Measurements from ENCODE around the gene NF1. TPM values are rescaled to one million over a fixed set of nuclear protein-coding genes. Genes with fewer than 3 reads are reported as not detected.

The NF1 gene
- total RNA-seq, 3 donors from 2014 or later = 61.6 to 129 (median 97.7) TPM

DNA sequence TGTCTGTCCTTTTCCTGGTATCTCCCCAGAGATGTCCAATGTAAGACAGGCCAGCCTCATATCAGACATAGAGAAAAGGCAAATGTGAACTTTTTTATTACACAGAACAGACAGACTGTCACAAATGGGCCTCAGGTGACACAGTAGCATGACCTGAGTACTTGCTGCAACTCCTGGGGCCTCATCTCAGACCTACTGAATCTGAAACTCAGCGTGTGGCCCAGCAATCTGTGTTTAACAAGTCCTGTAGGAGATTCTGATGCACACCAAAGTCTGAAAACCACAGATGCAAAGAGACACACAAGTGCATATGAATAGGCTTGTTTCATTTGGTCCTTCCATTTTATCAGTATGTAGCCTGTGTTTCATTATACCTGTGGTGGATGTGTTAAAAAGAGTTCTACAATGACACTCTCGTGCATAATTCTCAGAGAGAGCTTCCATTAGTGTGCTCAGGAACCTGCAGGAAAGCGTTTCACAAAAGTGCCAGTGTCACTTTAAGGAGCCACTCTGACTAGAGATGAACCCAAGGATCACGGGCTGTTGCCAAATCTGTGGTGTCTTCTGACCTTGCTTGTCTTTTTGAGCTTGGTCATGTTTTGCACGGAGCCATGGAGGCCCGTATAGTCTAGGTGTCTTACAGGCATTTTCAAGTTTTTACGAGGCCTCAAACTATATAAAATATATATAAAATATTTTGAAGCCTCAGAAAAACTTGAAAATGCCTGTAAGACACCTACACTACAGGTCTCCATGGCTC is 33.8 kb upstream of the NF1 start:
- TF ChIP-seq, protein P1, sequence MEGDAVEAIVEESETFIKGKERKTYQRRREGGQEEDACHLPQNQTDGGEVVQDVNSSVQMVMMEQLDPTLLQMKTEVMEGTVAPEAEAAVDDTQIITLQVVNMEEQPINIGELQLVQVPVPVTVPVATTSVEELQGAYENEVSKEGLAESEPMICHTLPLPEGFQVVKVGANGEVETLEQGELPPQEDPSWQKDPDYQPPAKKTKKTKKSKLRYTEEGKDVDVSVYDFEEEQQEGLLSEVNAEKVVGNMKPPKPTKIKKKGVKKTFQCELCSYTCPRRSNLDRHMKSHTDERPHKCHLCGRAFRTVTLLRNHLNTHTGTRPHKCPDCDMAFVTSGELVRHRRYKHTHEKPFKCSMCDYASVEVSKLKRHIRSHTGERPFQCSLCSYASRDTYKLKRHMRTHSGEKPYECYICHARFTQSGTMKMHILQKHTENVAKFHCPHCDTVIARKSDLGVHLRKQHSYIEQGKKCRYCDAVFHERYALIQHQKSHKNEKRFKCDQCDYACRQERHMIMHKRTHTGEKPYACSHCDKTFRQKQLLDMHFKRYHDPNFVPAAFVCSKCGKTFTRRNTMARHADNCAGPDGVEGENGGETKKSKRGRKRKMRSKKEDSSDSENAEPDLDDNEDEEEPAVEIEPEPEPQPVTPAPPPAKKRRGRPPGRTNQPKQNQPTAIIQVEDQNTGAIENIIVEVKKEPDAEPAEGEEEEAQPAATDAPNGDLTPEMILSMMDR (IDR thresholded peaks at IDR 0.05) = no peak
- no peaks in the 10 kb centered on the region for H3K9me3 ChIP-seq
- intact Hi-C loops (cut with DNase I; ENCODE audit: low total_unique reads) = no loop called here
- H3K4me3 ChIP-seq = no peak overlapping the region
- H3K27ac ChIP-seq = no peak overlapping the region
- DNase-seq (ENCODE audit: low spot score in 2 of 2) = no peak
- H3K4me1 ChIP-seq = no peaks in the 10 kb centered on the region
- H3K36me3 ChIP-seq = no peaks in the 10 kb centered on the region
- no peaks in the 10 kb centered on the region for H3K27me3 ChIP-seq

- intact Hi-C loops (cut with DNase I; ENCODE audit: low total_unique reads) = no loop called here
- H3K4me3 ChIP-seq = no peak overlapping the region
- H3K27me3 ChIP-seq = no peaks in the 10 kb centered on the region
- no peaks in the 10 kb centered on the region for H3K36me3 ChIP-seq
- DNase-seq (ENCODE audit: low spot score in 2 of 2) = no peak
- H3K4me1 ChIP-seq = no peaks in the 10 kb centered on the region
- TF ChIP-seq, protein P1 (IDR thresholded peaks at IDR 0.05) = no peak
- no peak for TF ChIP-seq POLR2A (IDR thresholded peaks at IDR 0.05)
- no peak for TF ChIP-seq POLR2AphosphoS5 (IDR thresholded peaks at IDR 0.05)
- H3K9me3 ChIP-seq = no peaks in the 10 kb centered on the region
- no peak overlapping the region for H3K27ac ChIP-seq
These were observed 33.1 kb upstream of the NF1 start for GRCh38 chr17:31061678-31062077.

DNA sequence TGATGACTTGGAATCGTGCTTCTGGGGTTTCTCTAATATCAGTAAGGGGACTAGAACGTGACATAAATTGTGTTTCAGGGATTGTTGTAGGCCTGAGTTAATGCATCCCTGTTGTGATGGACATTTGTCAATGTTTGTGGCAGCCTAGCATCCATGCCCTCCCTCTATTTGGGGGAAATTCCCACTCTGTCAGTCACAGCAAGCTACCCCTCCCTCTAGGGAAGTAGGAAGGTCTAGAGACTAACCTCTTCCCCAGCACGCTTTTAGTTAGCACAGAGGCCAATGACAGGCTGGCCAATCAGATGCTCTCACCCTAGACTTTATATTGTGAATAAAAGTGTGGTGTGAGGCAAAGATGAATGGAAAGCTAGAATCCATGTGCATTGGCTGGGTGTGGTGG is 32.4 kb upstream of the NF1 start:
- H3K27ac ChIP-seq = no peak overlapping the region
- no peak for DNase-seq (ENCODE audit: low spot score in 2 of 2)
- intact Hi-C loops (cut with DNase I; ENCODE audit: low total_unique reads) = no loop called here
- no peaks in the 10 kb centered on the region for H3K36me3 ChIP-seq
- H3K27me3 ChIP-seq = no peaks in the 10 kb centered on the region
- H3K4me3 ChIP-seq = no peak overlapping the region
- H3K4me1 ChIP-seq = no peaks in the 10 kb centered on the region
- no peaks in the 10 kb centered on the region for H3K9me3 ChIP-seq
- no peak for TF ChIP-seq POLR2AphosphoS5 (IDR thresholded peaks at IDR 0.05)
- TF ChIP-seq POLR2A (IDR thresholded peaks at IDR 0.05) = no peak
- TF ChIP-seq, protein P1 (IDR thresholded peaks at IDR 0.05) = no peak

GRCh38 chr17:31064707-31065106 is 30.1 kb upstream of the NF1 start:
- TF ChIP-seq, protein P1 (IDR thresholded peaks at IDR 0.05) = no peak
- TF ChIP-seq POLR2AphosphoS5 (IDR thresholded peaks at IDR 0.05) = no peak

GRCh38 chr17:31067691-31068184 is 27.0 kb upstream of the NF1 start:
- no peak for TF ChIP-seq POLR2A (IDR thresholded peaks at IDR 0.05)
- TF ChIP-seq POLR2AphosphoS5 (IDR thresholded peaks at IDR 0.05) = no peak
- TF ChIP-seq, protein P1 (IDR thresholded peaks at IDR 0.05) = no peak
- H3K9me3 ChIP-seq = no peaks in the 10 kb centered on the region
- no peaks in the 10 kb centered on the region for H3K27me3 ChIP-seq
- no peaks in the 10 kb centered on the region for H3K36me3 ChIP-seq
- H3K4me3 ChIP-seq = no peak overlapping the region
- no peak for DNase-seq (ENCODE audit: low spot score in 2 of 2)
- H3K27ac ChIP-seq = peak overlapping the region in 1 of 2 donors; percentile 54
- no peaks in the 10 kb centered on the region for H3K4me1 ChIP-seq
- intact Hi-C loops (cut with DNase I; ENCODE audit: low total_unique reads) = no loop called here

More at GRCh38 chr17:31064707-31065106, 30.1 kb upstream of the NF1 start:
- Histone ChIP-seq H3K36me3 (no peaks in the 10 kb centered on the region), H3K27me3 (no peaks in the 10 kb centered on the region), H3K4me1 (no peaks in the 10 kb centered on the region), H3K4me3 (no peak overlapping the region), H3K9me3 (no peaks in the 10 kb centered on the region), H3K27ac (no peak overlapping the region)
- intact Hi-C loops (cut with DNase I; ENCODE audit: low total_unique reads) = no loop called here
- no peak for DNase-seq (ENCODE audit: low spot score in 2 of 2)
